Activated CD4-positive, alpha-beta memory T cell treated with anti-CD3 and anti-CD28 coated beads, Interleukin-2, amount 10 ng/mL, durations not matched to agents 7 days and 5 days (primary cell): Measurements from ENCODE around the gene KCNN3. TPM values are rescaled to one million over a fixed set of nuclear protein-coding genes. Genes with fewer than 3 reads are reported as not detected.

Source experiments
- total RNA-seq, 2 experiments: library from RNA; stranded (reverse); gene quantifications; one replicate each; pipeline ENCODE4 v1.2.3, GENCODE V29; 2021

KCNN3 gene
- total RNA-seq, 2 experiments from 2014 or later, result 0.10 TPM; not detected in 1

Other genes with a start within 250 kb of the KCNN3 start
- 10 to 100 TPM; 40.7 to 41.8 TPM for gene PMVK, start 66.4 kb upstream of the KCNN3 start, total RNA-seq
- gene PBXIP1, start 85.8 kb upstream of the KCNN3 start, total RNA-seq, result 100 to 1,000 TPM; 169 TPM
- 10 to 100 TPM; 48.7 to 49.7 TPM for gene PYGO2, start 91.5 kb upstream of the KCNN3 start, total RNA-seq
- 10 to 100 TPM; 80.7 to 80.8 TPM for gene SHC1, start 100.5 kb upstream of the KCNN3 start, total RNA-seq
- gene CKS1B, start 104.4 kb upstream of the KCNN3 start, total RNA-seq, result 100 to 1,000 TPM; 151 to 162 TPM
- 10 to 100 TPM; 34.7 to 35.1 TPM for gene FLAD1, start 113.1 kb upstream of the KCNN3 start, total RNA-seq
- gene LENEP, start 123.3 kb upstream of the KCNN3 start, total RNA-seq, result 1 to 10 TPM in 1 of 2 experiments, under 1 TPM in 1; 0.35 to 1.2 TPM
- gene ZBTB7B, start 132.5 kb upstream of the KCNN3 start, total RNA-seq, result 100 to 1,000 TPM; 151 to 152 TPM
- under 1 TPM; 0.18 to 0.40 TPM for gene DCST2, start 163.5 kb upstream of the KCNN3 start, total RNA-seq
- gene DCST1, start 163.5 kb upstream of the KCNN3 start, total RNA-seq, result not detected
- gene ADAM15, start 181.0 kb upstream of the KCNN3 start, total RNA-seq, result 10 to 100 TPM; 73.9 to 76.4 TPM
- gene EFNA4, start 193.5 kb upstream of the KCNN3 start, total RNA-seq, result 1 to 10 TPM; 6.6 to 8.5 TPM
- gene EFNA3, start 208.6 kb upstream of the KCNN3 start, total RNA-seq, result 1 to 10 TPM; 3.9 to 4.9 TPM